NB4 (cell line): ENCODE data around the gene CAVIN4.

Experiments
- MYC ChIP-seq: IDR thresholded peaks from 2 replicates; pipeline ENCODE4 v1.6.1; 2011; ENCODE audit warnings: low read depth, low read length
- POLR2A ChIP-seq: IDR thresholded peaks from 2 replicates; pipeline ENCODE4 v1.6.1; 2011; ENCODE audit warnings: mild to moderate bottlenecking; ENCODE audit not compliant: insufficient read length; ENCODE audit errors: extremely low read depth

DNA sequence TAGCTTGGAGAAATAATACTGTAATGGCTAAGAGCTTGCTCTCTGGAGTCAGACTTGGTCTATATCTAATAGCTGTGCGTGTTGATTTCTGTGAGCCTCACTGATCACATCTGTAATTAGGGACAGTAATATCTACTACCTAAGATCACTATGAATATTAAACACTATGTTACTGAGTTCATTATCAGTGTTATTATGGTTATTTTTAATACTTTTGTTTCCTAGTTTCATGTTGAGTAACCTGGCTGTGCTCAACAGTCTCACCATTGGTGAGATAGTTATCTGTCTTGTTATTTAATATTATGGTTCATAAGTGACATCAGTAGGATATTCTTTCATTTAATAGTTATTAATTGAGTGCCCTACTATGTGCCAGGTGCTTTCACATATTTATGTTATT is 22.4 kb upstream of the CAVIN4 start:
- TF ChIP-seq POLR2A (no peak), MYC (no peak)
